DMS 273 (cell line): ENCODE data around the gene IGFL1.
"Not testable (repeated sequence)": the region's sequence is repeated elsewhere in the genome, so short reads cannot be mapped to it uniquely, and the experiment has no call there.

Experiments used
- DNase-seq: peaks from one replicate; lab custom pipeline; 2025; ENCODE audit not compliant: unreplicated experiment; lab: John Stamatoyannopoulos, UW

IGFL1 gene

DNA sequence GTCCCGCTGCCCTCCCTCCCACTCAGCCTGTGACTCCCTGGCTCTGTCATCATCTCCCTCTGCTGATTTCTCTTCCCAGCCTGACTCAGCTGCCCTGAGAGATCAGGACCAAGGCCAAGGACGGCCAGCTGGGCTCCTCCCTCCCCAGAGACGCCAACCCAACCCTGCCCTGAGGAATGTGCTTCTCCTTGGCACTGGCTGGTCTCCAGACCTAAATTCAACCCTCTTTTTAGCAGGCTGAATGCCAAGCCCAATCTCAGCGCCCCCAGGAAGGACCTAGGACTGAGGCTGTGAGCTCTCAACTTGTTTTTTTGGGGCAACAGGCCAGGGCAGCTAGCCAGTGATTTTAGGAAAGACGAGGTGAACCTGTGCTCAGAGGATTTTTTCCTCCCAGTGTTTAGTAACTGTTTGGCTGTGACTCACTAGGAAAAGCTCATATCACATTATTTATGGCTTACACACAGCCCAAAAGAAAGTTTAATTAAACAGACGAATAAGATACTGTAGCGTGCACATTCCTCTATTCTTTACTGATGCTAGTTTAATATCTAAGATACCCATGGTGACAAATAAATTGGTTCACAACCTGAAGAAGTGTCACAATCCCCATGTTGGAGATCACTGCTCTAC lies 7.4 kb upstream of the IGFL1 start:
- peak; percentile 63 for DNase-seq

- DNase-seq: not testable (repeated sequence)
Measured at GRCh38 chr19:46223787-46224186, 5.8 kb upstream of the IGFL1 start.

DNA sequence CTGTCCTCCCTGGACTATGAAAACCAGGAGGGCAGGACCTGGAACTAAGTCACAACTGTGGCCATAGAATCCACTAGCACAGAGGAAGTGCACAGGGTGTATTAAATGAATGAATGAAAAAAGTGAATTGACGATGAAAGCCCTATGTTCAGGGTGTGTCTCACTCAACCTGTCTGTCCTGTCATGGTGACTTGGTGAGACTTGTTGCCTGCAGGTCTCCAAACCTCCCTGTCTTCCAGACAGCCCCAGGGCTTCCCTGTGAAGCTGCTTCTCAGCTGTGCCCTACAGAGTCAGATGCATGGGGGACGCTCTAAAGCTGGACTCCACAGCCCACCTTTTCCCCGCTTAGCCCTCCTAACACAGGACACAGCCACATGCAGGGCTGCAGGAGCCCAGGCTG lies 4.8 kb upstream of the IGFL1 start:
- no peak for DNase-seq

DNA sequence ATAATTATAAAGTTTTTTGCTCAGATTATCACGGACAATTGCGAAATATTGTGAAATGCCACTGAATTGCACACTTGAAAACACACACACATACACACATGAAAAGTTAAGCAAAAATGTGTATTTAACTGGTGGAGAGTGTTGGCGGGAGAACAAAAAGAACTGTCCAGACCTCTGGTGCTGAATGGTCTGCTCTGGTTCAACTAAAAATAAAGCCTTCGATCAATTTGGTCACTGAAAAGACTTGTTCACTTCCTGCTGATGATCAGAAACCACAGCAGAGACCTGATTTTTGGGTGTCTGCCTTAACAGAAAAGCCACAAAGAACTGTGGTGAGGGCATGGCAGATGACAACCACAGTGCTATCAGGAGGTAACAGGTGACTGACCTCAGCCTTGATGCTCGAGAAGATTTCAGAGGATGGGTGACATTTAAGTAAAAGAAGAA lies 4.0 kb upstream of the IGFL1 start:
- no peak for DNase-seq

- DNase-seq: no peak
Measured at GRCh38 chr19:46226438-46226973, 3.0 kb upstream of the IGFL1 start.

DNA sequence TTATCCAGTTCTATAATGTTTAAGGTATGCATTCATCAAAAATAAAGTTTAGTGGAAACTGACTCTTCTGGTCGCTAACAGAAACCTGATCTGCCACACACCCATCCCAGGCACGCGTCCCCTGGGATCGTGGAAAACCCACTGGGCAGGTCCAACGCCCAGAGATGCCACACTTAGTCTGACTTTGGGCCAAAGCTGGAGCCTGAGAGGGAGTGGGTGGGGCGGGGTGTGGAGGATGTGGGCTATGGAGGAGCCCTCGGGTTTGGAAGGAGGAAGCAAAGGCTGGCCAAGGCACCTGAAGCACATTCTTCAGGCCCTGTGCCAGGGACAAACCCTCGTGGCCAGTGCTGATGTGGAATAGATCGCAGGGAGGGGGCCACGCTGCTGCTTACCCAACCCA lies 2.5 kb downstream of the IGFL1 start:
- no peak for DNase-seq

- no peak for DNase-seq
Measured at GRCh38 chr19:46232468-46232867, 2.9 kb downstream of the IGFL1 start.

DNA sequence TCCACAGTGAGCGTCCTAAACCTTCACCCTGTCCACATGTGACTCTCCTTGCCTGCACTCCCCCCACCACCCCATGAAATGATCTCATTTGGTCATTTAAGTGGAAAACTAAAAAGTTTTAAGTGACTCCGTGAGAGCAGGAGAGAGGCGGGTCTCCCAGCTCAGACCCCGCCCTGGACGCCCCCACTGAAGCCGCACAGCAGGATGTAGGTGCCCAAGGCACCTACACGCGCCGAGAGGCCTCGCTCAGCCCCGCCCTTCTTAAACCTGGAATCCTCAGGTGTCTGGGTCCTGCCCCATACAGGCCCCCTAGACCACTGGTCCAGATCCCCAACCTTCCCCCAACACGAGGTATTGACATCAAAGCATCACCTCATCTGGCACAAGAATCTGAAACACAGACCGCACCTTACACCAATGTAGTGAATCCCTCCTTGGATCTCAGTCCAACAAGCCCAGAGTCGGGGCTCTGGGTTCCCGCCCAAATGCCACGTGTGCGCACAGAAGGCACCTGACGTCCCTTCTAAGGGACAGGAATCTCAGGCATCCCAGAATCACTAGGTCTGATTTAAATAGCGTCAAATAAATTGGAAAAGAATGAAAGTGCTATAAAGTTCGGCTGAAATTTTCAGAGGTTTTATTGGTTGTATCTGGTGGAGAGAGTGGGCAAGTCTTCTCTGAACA lies 3.5 kb downstream of the IGFL1 start:
- DNase-seq: no peak

GRCh38 chr19:46233871-46234270 lies 4.3 kb downstream of the IGFL1 start:
- not testable (repeated sequence) for DNase-seq

DNA sequence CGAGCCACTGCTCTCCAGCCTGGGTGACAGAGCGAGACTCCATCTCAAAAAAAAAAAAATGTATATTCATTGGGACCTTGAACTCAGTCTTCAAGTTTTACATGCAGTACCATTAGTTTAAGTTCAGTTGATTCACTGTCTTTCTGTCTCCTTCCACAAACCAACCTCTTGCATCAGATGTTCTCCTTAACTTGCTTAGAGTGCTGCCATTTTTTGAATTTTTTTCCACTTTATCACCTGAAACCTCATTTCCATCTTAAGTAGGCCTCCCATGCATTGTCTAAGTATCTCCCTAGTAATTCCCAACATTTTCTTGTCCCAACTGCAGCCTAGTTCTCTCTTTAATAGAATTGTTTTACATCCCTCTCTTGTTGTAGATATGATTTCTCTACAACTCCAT lies 8.6 kb downstream of the IGFL1 start:
- DNase-seq: not testable (repeated sequence)

GRCh38 chr19:46239193-46240024 lies 9.9 kb downstream of the IGFL1 start:
- DNase-seq: no peak

GRCh38 chr19:46240693-46241092 lies 11.2 kb downstream of the IGFL1 start:
- no peak for DNase-seq

GRCh38 chr19:46241626-46242025 lies 12.1 kb downstream of the IGFL1 start:
- no peak for DNase-seq

DNA sequence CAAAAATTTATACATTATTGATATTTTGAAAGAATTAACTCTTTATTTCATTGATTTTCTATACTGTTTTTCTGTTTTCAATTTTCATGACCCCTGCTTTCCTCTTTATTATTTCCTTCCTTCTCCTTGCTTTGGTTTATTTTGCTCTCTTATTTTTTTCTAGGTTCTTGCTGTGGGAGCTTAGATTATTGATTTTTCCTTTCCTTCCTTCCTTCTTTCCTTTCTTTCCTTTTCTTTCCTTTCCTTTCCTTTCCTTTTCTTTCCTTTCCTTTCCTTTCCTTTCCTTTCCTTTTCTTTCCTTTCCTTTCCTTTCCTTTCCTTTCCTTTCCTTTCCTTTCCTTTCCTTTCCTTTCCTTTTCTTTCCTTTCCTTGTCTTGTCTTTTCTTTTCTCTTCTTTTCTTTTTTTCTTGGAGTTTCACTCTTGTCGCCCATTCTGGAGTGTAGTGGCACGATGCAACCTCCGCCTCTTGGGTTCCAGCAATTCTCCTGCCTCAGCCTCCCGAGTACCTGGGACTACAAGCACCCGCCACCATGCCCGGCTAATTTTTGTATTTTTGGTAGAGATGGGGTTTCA lies 13.6 kb downstream of the IGFL1 start:
- DNase-seq: not testable (repeated sequence)

DNA sequence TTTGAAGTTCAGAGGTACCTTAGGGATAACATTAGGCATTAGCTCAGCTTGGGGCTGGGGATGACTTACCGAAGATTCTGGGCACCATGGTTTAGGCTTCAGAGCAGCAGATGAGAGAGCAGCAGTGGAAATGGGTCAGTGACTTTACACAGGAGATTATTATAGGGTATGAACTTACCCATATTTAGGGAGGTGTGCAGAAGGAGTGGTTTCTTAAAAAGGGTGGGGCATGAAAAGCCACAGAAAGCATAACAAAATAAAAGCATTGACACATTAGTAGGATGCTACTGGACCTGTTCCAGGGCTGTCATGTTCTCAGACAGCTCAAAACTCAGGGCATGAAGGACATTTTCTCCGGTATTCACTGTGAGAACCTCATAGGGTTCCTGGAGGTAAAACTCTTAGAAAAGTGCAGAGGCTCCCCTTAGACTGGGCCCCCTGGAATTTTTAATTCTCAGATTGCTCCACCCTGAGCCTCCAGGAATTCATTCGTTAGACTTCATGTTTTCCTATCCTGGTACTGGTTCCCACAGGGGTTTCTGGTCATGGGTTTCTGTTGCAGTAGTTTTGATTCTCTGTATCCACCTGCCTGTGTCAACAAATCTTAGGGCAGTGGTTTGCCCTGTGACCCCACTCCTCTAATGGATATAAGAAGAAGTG lies 20.7 kb downstream of the IGFL1 start:
- DNase-seq: no peak

DNA sequence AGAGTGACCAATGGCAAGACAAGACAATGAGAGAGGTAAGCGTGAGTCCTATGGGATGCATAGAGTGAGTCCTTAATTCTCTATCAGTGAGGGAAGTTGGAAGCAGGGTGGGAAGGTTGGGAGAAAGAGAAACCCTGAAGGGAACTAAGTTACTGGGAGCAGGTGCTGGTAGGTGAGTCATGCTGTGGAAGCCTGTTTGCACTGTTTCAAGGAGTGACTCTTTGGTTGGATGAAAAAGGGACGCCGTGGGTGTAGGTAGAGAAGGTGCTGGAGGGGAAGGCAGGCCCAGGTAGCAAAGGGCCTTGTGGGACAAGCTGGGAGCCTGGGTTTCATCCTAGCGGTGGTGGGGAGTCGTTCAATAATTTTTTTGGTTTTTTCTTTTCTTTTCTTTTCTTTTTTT lies 21.9 kb downstream of the IGFL1 start:
- DNase-seq: no peak

GRCh38 chr19:46254776-46255175 lies 25.2 kb downstream of the IGFL1 start:
- no peak for DNase-seq

DNA sequence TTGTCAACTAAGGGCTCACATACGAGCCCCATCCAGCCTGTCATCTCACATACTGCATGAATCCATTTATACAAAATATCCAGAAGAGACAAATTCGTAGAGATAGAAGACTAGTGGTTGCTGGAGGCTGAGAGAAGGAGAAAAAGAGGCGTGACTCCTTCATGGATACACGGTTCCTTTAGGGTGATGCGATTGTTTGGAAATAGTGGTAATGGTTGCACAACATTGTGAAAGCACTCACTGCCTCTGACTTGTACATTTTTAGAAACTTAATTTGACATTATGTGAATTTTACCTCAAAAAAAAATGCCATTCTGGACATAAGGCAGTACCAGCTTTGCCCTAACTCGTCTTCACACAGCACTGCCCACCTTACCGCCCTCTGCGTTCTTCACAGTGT lies 27.3 kb downstream of the IGFL1 start:
- no peak for DNase-seq

GRCh38 chr19:46261501-46261900 lies 32.0 kb downstream of the IGFL1 start:
- not testable (repeated sequence) for DNase-seq

DNA sequence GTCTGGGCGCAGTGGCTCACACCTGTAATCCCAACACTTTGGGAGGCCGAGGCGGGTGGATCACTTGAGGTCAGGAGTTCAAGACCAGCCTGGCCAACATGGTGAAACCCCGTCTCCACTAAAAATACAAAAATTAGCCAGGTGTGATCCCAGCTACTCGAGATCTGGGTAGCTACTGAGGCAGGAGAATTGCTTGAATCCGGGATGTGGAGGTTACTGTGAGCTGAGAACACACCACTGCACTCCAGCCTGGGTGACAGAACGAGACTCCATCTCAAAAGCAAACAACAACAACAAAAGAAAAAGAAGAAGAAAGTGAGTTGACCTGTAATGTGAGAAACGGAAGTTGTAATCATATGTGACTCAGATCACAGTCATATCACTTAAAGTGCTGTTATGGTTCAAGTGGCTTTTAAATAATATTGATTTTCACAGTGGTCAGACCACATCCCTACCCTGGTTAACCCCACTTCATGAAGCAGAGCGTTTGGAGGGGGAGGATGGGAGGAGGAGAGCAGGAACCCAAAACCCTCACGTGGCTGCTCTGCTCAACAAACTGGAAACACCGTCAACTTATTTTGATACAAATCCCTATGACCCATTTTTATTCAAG lies 33.2 kb downstream of the IGFL1 start:
- not testable (repeated sequence) for DNase-seq
